ENCODE measurements around the gene MACROD1.

GRCh38 chr11:63958008-63958407, 207.9 kb downstream of the MACROD1 start:
- TF ChIP-seq POLR2AphosphoS5 (IDR thresholded peaks at IDR 0.05) (no peak), CTCF (IDR thresholded peaks at IDR 0.05 in 8 of 11, conservative IDR thresholded peaks at IDR 0.05 in 3 of 11) (no peak)

Measured in spleen (tissue), 7 donors.